DOHH2 (cell line): ENCODE measurements around the gene PDCD10.

Experiments
- CTCF ChIP-seq: fragments of 200-600 bp; sonication (generic); IDR thresholded peaks from one replicate; pipeline ENCODE4 v1.5.1; 2014; ENCODE audit warnings: antibody characterized with exemption, mild to moderate bottlenecking, low read depth, low read length; ENCODE audit not compliant: poor library complexity, severe bottlenecking
- EZH2phosphoT487 ChIP-seq: fragments of 200-600 bp; sonication (generic); IDR thresholded peaks from 2 replicates; pipeline ENCODE4 v1.6.1; 2017; ENCODE audit warnings: borderline replicate concordance, mild to moderate bottlenecking, antibody characterized with exemption, low read length, moderate library complexity, mixed read lengths

GRCh38 chr3:167729591-167729990 is 5.1 kb downstream of the PDCD10 start:
- TF ChIP-seq CTCF (no peak), EZH2phosphoT487 (no peak)
